MM.1S (cell line): Measurements from ENCODE around the gene SLC35A4.

Experiments used
- EZH2 ChIP-seq: fragments of 300-600 bp; sonication (generic); optimal IDR thresholded peaks from 2 replicates; pipeline ENCODE3; 2017; ENCODE audit warnings: low read depth, mild to moderate bottlenecking, antibody characterized with exemption, low read length, mixed read lengths
- TF ChIP-seq, protein P1 (sequence below): fragments of 300-600 bp; sonication (generic); IDR thresholded peaks from 2 replicates; pipeline ENCODE4 v1.5.1; 2016; ENCODE audit warnings: antibody characterized with exemption, low read length, mixed read lengths

DNA sequence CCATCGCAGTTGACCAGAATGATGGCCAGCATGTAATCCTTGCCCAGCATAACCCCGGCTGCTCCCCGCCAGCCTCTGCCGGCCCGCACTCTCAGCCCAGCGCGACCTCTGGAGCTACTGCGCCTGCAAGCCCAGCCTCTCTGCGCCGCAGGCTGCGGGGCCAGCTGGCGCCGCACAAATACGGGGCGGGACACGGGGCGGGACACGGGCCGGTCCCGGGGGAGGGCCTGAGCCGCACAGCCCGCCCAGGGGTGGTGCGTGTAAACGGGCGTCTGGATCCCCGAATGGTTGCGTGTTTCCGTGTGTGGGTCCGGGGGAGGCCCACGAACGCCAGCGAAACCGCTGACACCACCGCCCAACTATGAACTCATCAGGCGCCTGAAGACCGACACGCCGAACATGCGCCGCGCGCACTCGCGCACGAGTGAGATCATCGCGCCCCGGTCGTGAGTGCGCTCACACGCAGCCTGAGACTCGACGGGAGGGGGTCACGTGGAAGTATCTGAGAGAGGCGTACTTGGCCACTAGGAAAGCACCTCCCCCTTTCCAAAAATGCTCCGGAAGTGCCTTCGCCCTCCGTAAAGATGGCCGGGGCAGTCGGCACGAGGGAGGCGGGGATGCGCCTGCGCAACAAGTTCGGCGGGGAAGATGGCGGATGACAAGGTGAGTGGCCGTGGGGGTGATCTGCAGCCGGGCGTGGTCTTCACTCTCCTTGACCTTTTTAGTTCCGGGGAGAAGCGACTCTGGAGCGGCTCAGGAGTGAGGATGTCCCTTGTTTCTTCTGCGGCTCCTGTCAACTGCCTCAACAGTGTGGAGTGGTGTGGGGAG, at the start of gene SLC35A4, which contains the start of gene APBB3:
- TF ChIP-seq, protein P1, sequence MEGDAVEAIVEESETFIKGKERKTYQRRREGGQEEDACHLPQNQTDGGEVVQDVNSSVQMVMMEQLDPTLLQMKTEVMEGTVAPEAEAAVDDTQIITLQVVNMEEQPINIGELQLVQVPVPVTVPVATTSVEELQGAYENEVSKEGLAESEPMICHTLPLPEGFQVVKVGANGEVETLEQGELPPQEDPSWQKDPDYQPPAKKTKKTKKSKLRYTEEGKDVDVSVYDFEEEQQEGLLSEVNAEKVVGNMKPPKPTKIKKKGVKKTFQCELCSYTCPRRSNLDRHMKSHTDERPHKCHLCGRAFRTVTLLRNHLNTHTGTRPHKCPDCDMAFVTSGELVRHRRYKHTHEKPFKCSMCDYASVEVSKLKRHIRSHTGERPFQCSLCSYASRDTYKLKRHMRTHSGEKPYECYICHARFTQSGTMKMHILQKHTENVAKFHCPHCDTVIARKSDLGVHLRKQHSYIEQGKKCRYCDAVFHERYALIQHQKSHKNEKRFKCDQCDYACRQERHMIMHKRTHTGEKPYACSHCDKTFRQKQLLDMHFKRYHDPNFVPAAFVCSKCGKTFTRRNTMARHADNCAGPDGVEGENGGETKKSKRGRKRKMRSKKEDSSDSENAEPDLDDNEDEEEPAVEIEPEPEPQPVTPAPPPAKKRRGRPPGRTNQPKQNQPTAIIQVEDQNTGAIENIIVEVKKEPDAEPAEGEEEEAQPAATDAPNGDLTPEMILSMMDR: no peak
- TF ChIP-seq EZH2: no peak
